Measurements from ENCODE around the gene USPL1. TPM values are rescaled to one million over a fixed set of nuclear protein-coding genes. Genes with fewer than 3 reads are reported as not detected.
A peak's percentile ranks its signal among the peaks of the same experiment; 100 is the strongest.

The USPL1 gene
- total and polyA plus RNA-seq, 11 donors, result 4.5 to 14.3 (median 10.1) TPM

- Histone ChIP-seq H3K9me3 (no peaks in the 10 kb centered on the region), H3K4me3 (no peak overlapping the region), H3K27me3 (no peaks in the 10 kb centered on the region), H3K36me3 (no peaks in the 10 kb centered on the region), H3K27ac (no peak overlapping the region), H3K4me1 (peaks cover 0 to 22% (median 0%) of the 10 kb centered on the region in 12 donors)
- intact Hi-C loops (cut with DNase I), result no loop called here
- no peak for DNase-seq
- ATAC-seq, result no peak
- TF ChIP-seq POLR2A (IDR thresholded peaks at IDR 0.05), result no peak
- TF ChIP-seq, protein P1, sequence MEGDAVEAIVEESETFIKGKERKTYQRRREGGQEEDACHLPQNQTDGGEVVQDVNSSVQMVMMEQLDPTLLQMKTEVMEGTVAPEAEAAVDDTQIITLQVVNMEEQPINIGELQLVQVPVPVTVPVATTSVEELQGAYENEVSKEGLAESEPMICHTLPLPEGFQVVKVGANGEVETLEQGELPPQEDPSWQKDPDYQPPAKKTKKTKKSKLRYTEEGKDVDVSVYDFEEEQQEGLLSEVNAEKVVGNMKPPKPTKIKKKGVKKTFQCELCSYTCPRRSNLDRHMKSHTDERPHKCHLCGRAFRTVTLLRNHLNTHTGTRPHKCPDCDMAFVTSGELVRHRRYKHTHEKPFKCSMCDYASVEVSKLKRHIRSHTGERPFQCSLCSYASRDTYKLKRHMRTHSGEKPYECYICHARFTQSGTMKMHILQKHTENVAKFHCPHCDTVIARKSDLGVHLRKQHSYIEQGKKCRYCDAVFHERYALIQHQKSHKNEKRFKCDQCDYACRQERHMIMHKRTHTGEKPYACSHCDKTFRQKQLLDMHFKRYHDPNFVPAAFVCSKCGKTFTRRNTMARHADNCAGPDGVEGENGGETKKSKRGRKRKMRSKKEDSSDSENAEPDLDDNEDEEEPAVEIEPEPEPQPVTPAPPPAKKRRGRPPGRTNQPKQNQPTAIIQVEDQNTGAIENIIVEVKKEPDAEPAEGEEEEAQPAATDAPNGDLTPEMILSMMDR (IDR thresholded peaks at IDR 0.05), result no peak
- WGBS, 4 donors, result 91 to 95% (median 93%) methylated on average over 4 of the region's 4 CpGs
Observed at GRCh38 chr13:30667014-30667413, 49.3 kb downstream of the USPL1 start.

DNA sequence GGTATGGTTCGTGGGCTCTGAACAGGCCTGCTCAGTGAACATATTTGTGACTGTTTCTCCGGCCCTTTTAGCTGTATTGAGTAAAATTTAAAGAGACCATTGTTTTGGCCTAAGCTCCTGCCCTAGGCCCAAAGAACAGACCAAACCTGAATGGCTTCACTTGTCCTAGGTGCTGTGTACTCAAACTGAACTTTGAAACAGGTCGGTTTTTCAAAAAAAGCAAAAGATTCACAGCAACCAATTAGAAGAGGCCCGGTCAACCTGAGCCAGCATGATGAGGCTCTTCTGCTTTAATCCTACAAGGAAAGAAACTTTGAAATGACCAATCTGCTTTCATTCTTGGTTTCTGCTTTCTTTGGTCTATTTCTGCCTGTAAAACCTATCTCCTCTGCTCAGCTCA lies 50.6 kb downstream of the USPL1 start:
- Histone ChIP-seq H3K36me3 (no peaks in the 10 kb centered on the region), H3K27ac (no peak overlapping the region), H3K27me3 (no peaks in the 10 kb centered on the region), H3K9me3 (no peaks in the 10 kb centered on the region), H3K4me3 (no peak overlapping the region), H3K4me1 (peaks cover 0 to 17% (median 0%) of the 10 kb centered on the region in 12 donors)
- DNase-seq (no peak), ATAC-seq (no peak)
- intact Hi-C loops (cut with DNase I), result no loop called here
- TF ChIP-seq POLR2A (IDR thresholded peaks at IDR 0.05), result no peak
- 94 to 98% (median 96%) methylated on average over 4 of the region's 4 CpGs for WGBS, 4 donors

DNA sequence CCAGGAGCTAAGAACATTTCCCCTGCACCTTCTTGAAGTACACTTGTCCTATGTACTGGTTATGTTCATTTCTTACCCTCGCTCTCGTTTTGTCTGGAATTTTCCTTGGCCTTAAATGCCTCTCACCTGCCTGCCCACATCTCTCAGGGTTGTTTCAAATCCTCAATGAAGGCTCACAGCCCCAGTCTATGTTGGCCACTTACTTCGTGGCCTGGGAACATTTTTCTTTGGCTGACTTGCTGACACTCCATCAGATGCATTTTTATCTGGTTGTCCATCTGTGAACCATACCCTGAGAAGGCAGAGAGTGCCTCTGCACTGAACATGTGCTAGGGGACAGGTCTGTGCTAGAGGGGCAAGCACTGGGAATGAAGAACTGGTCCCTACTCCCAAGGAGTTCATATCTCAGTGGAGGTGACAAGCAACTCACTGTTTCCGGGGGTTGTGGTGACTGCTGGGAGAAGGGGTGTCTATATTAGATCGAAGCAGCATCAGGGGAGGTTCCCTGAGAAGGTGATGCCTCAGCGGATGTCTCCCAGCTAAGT lies 53.6 kb downstream of the USPL1 start:
- DNase-seq (no peak), ATAC-seq (no peak)
- H3K27ac ChIP-seq, result no peak overlapping the region
- H3K36me3 ChIP-seq, result no peaks in the 10 kb centered on the region
- intact Hi-C loops (cut with DNase I), result loop anchor here in 5 of 10 donors (5.0 to 10.0 kb wide), 5 partner anchors 54 to 373 kb away; partner anchors contain the start of gene USPL1 (in 1 of the 5)
- 86 to 93% (median 90%) methylated on average over 6 of the region's 6 CpGs for WGBS, 4 donors
- H3K4me1 ChIP-seq, result peaks cover 0 to 12% (median 2%) of the 10 kb centered on the region in 12 donors
- H3K9me3 ChIP-seq, result no peaks in the 10 kb centered on the region
- no peak overlapping the region for H3K4me3 ChIP-seq
- TF ChIP-seq, protein P1 (IDR thresholded peaks at IDR 0.05), result no peak
- no peak for TF ChIP-seq POLR2A (IDR thresholded peaks at IDR 0.05)
- no peaks in the 10 kb centered on the region for H3K27me3 ChIP-seq

DNA sequence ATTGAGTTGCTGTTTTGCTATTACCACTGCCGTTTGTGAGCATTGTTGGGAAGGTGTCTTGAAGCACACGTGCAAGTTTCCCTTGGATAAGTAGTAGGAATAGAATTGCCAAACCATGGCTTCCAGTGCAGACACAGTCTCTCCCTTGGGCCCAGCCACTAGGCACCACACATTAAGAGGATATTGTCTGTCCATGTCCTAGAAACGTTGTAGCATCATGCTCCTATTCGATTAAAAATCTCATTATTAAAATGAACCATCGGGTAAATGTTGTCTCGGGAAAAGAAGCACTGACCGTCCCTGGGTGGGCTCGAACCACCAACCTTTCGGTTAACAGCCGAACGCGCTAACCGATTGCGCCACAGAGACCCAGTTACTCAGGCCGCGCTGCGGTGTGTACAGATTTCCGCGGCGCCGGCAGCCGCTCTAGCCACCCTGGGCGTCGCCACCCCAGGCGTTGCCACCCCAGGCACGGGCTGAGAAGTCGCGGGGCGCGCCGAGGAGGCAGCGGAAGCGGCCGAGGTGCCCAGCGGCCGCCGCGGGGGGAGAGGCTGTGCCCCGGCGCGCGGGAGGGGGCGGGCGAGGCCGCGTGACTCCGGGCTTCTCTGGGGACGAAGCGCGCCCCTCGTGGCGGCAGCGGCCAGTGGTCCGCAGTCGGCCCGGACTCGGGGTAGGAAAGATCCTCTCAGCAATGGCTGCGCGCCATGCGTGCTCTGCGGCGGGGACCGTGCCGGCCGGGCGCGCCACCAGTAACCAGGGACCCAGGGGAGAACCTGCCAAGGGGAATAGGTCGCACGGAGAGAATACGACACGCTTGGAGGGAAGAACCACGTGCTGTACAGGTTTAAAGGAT lies 56.2 kb downstream of the USPL1 start:
- DNase-seq, result peak; percentile 88 to 95 (median 91)
- no peaks in the 10 kb centered on the region for H3K36me3 ChIP-seq
- H3K27ac ChIP-seq, result peak overlapping the region in 11 of 12 donors; percentile 64 to 86 (median 79)
- whole genome bisulfite sequencing, 4 donors, result 1% methylated on average over 26 to 72 of the region's 72 CpGs
- TF ChIP-seq, protein P1 (IDR thresholded peaks at IDR 0.05), result peak; percentile 48 to 96 (median 76)
- peak in 1 of 2 donors; percentile 26 for TF ChIP-seq POLR2A (IDR thresholded peaks at IDR 0.05)
- no peaks in the 10 kb centered on the region for H3K27me3 ChIP-seq
- ATAC-seq, result peak; percentile 91 to 97 (median 95)
- peak overlapping the region; percentile 30 to 80 (median 62) for H3K4me3 ChIP-seq
- peaks cover 0 to 12% (median 2%) of the 10 kb centered on the region in 12 donors for H3K4me1 ChIP-seq
- intact Hi-C loops (cut with DNase I), result loop anchor here in 5 of 10 donors (1.0 to 10.0 kb wide), 8 partner anchors 57 to 371 kb away; partner anchors contain the start of gene USPL1 (in 3 of the 5)
- H3K9me3 ChIP-seq, result no peaks in the 10 kb centered on the region
